Immature natural killer cell (primary cell): Measurements from ENCODE around the gene PCBD1. TPM values are rescaled to one million over a fixed set of nuclear protein-coding genes. Genes with fewer than 3 reads are reported as not detected.

Experiments
- DNase-seq, 3 donors: peaks; one replicate each; pipeline ENCODE4 v3.0.0; 2022; ENCODE audit warnings: mixed read lengths in 1 of 3
- H3K27ac Mint-ChIP-seq, 6 donors: one replicate each; pipeline ENCODE4 v1.8.0; 2020; ENCODE audit warnings: mixed read lengths in 6 of 6, mild to moderate bottlenecking in 5 of 6, inconsistent platforms in 4 of 6, moderate library complexity in 3 of 6
- H3K27me3 Mint-ChIP-seq, 3 donors: one replicate each; pipeline ENCODE4 v1.8.0; 2020 to 2021; ENCODE audit warnings: low read depth in 3 of 3, mild to moderate bottlenecking in 3 of 3, mixed read lengths in 3 of 3, moderate library complexity in 3 of 3, inconsistent platforms in 1 of 3
- H3K36me3 Mint-ChIP-seq, 3 donors: one replicate each; pipeline ENCODE4 v1.8.0; 2020; ENCODE audit warnings: mixed read lengths in 3 of 3, inconsistent platforms in 2 of 3, mild to moderate bottlenecking in 2 of 3
- H3K4me1 Mint-ChIP-seq, 2 donors: one replicate each; pipeline ENCODE4 v1.8.0; 2020; ENCODE audit warnings: inconsistent platforms in 2 of 2, mild to moderate bottlenecking in 2 of 2, mixed read lengths in 2 of 2, moderate library complexity in 1 of 2
- H3K4me3 Mint-ChIP-seq, 5 donors: one replicate each; pipeline ENCODE4 v1.8.0; 2020; ENCODE audit warnings: mild to moderate bottlenecking in 5 of 5, mixed read lengths in 5 of 5, inconsistent platforms in 3 of 5, moderate library complexity in 3 of 5
- H3K9me3 Mint-ChIP-seq, 6 donors: one replicate each; pipeline ENCODE4 v1.8.0; 2020; ENCODE audit warnings: mild to moderate bottlenecking in 6 of 6, mixed read lengths in 6 of 6, inconsistent platforms in 4 of 6, moderate library complexity in 3 of 6
- polyA plus RNA-seq, 3 donors: library from polyadenylated mRNA; unstranded; fragments of 300-500 nt; fragmentation: Illumina TruSeq; gene quantifications; one replicate each; pipeline ENCODE4 v1.2.3, GENCODE V29; 2021

The PCBD1 gene
- polyA plus RNA-seq, 3 donors from 2014 or later: 24.0 to 35.2 (median 25.4) TPM

DNA sequence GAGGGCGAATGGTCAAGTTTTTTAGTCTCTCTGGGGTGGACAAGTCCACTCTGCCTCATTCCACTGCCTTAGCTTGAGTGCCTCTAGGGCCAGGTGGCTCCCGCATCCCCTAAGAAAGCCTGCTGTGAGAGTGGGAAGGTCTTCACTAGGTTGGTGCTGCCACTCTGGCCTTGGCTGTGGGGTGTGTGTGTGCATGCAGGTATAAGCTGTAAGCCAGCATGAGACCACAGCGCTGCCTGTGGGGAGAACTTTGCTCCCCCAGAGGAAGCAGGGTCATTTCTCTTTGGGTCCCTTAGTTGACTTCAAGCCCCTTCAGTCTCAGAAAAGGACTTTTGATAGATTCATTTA is 25.5 kb upstream of the PCBD1 start:
- no peaks in the 10 kb centered on the region for H3K4me1 Mint-ChIP-seq
- H3K36me3 Mint-ChIP-seq: peaks cover 0 to 3% (median 0%) of the 10 kb centered on the region in 3 donors
- H3K27ac Mint-ChIP-seq: peak overlapping the region in 1 of 6 donors; percentile 28
- no peak for DNase-seq
- H3K9me3 Mint-ChIP-seq: no peaks in the 10 kb centered on the region
- H3K27me3 Mint-ChIP-seq: peaks cover 4 to 5% (median 5%) of the 10 kb centered on the region in 3 donors
- H3K4me3 Mint-ChIP-seq: no peak overlapping the region

DNA sequence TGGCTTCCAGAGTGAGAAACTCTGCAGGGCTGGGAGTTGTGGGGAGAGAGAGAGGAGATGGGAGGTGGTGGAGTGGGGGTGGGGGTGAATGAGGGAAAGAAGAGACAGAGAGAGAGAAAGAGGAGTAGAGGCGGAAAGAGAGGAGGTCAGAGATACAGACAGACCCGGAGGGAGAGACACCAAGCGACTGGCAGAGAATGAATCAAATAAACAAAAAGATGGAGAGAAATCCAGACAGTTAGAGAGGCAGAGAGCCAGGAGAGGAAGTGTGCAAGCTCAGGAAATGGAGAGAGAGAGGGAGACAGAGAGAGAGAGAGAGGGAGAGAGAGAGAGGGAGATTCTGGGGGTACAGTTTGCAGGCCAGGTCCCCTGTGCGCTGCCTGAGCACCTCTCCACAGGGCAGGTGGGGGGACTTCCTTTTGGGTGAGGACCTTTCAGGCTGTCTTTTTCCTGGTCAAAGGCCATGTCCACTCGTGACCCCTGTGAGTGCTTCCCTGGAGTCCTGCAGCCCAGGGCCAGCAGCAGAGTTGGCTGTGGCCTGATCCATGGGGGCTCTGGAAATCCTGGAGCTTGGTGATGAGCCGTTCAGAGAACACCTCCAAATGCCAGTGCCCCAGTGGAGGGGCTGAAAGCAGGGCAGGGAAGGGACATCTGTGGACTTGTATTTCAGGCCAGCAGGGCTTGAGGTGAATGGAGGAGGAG is 25.0 kb upstream of the PCBD1 start:
- DNase-seq: no peak
- no peak overlapping the region for H3K27ac Mint-ChIP-seq
- H3K4me1 Mint-ChIP-seq: no peaks in the 10 kb centered on the region
- H3K27me3 Mint-ChIP-seq: peaks cover 4 to 5% (median 5%) of the 10 kb centered on the region in 3 donors
- H3K9me3 Mint-ChIP-seq: no peaks in the 10 kb centered on the region
- H3K36me3 Mint-ChIP-seq: peaks cover 0 to 3% (median 0%) of the 10 kb centered on the region in 3 donors
- H3K4me3 Mint-ChIP-seq: no peak overlapping the region

DNA sequence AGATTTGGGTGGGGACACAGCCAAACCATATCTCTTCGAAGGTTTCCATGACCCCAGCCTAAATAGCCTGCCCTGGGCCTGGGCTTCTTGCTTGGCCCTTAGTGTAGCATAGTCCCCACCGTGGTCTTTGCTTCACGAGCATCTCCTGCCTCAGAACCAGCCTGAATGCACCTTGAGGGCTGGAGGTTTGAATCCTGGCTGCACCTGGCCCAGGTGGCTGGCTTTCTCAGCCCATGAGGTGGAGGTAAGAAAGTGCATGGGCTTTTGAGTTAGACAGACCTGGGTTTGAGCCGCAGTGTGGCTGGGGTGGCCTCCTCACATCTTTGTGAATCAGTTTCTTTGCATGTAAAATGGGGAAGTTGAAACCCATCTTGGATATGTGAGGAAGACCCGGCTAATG is 24.2 kb upstream of the PCBD1 start:
- no peak for DNase-seq
- peaks cover 4 to 5% (median 5%) of the 10 kb centered on the region in 3 donors for H3K27me3 Mint-ChIP-seq
- no peak overlapping the region for H3K4me3 Mint-ChIP-seq
- no peak overlapping the region for H3K27ac Mint-ChIP-seq
- peaks cover 0 to 2% (median 0%) of the 10 kb centered on the region in 6 donors for H3K9me3 Mint-ChIP-seq
- peaks cover 0 to 3% (median 0%) of the 10 kb centered on the region in 3 donors for H3K36me3 Mint-ChIP-seq
- H3K4me1 Mint-ChIP-seq: no peaks in the 10 kb centered on the region

DNA sequence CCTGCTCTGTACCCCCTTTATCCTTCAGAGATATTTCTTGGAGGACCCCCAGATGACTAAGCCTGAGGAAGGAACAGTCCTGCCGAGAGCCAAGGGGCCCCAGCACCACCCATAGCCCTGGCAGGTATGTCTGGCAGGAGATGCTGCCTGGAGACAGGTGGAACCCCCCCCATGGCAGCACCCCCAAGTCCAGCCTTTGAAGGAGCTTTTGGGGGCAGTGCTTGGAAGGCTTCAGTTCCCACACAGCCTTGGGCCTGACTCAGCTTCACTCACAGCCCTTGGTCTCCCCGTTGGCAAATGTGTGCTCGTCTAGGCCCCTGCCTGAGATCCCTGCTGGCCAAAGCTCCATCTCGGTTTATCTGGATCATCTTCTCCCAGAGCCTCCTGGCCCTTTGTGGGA is 23.0 kb upstream of the PCBD1 start:
- peaks cover 4 to 5% (median 5%) of the 10 kb centered on the region in 3 donors for H3K27me3 Mint-ChIP-seq
- no peaks in the 10 kb centered on the region for H3K4me1 Mint-ChIP-seq
- peaks cover 0 to 3% (median 0%) of the 10 kb centered on the region in 3 donors for H3K36me3 Mint-ChIP-seq
- H3K27ac Mint-ChIP-seq: no peak overlapping the region
- peaks cover 0 to 2% (median 0%) of the 10 kb centered on the region in 6 donors for H3K9me3 Mint-ChIP-seq
- no peak overlapping the region for H3K4me3 Mint-ChIP-seq
- no peak for DNase-seq

DNA sequence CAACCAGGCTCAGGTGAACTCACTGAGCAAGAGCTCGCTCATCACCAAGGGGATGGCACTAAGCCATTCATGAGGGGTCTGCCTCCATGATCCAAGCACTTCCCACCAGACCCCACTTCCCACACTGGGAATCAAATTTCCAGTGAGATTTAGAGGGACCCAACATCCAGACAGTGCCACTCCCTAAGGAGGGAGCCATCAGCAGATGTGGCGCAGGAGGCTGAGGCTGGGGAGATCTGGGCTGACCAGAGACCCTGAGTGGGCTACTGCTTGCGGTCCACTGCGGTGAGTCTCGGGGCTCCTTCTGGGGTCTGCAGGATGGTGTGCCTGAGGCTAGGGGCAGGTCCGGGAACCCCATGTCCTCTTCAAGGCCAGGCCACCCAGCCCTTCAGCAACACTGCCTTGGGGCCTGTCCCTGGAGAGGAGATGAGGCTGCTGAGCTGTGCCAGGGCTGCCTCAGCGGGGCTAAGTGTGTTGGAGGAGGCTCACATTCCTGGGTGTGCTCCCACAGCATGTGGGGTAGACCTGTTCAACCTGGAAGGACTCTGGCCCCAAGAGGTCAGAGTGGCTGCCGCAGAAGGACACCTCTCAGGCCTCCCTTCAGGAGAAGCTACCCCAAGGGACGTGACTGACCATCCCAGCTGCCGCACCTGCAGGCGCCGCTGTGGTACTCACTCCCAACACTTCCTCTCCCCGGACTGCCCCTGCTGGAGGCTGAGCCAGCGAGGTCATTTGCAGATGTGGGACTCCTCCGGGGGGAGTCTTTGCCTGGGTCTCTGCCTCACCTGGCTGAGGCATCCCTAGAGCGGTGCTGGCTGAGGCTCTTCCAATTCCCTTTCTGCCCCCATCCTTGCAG is 22.3 kb upstream of the PCBD1 start:
- Mint-ChIP-seq H3K4me3 (no peak overlapping the region), H3K9me3 (peaks cover 0 to 2% (median 0%) of the 10 kb centered on the region in 6 donors), H3K27ac (no peak overlapping the region), H3K36me3 (peaks cover 0 to 3% (median 0%) of the 10 kb centered on the region in 3 donors), H3K4me1 (no peaks in the 10 kb centered on the region), H3K27me3 (peaks cover 3 to 5% (median 5%) of the 10 kb centered on the region in 3 donors)
- DNase-seq: no peak

DNA sequence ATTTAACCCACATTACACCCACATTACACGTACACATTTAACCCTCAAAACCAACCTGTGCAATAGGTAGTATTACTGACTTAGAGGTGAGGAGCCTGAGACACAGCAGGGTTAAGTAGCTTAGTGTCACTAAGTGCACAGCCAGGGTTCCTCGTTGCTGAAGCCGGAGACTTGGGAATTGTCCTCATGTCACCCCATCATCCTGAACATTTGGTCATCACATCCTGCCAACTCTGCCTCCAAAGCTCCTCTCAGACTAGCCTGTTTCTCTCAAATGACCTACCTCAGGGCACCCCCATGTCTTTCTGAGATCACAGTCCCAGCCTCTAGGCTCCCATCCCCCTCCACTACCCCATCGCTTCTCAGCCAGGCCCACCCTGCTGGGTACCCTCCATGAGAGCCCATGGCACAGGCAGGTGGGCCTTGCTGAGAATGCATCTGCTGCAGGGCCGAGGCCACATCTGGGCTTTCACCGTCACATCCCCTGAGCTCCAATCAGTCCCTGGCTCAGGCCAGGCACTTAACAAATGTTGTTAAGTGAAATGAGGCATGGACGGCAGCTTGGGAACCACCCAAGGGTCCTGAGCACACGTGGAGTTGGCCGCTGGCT is 21.1 kb upstream of the PCBD1 start:
- DNase-seq: no peak
- Mint-ChIP-seq H3K4me1 (no peaks in the 10 kb centered on the region), H3K4me3 (no peak overlapping the region), H3K9me3 (peaks cover 0 to 3% (median 0%) of the 10 kb centered on the region in 6 donors), H3K36me3 (peaks cover 0 to 3% (median 0%) of the 10 kb centered on the region in 3 donors), H3K27me3 (peaks cover 0 to 2% (median 1%) of the 10 kb centered on the region in 3 donors), H3K27ac (no peak overlapping the region)

DNA sequence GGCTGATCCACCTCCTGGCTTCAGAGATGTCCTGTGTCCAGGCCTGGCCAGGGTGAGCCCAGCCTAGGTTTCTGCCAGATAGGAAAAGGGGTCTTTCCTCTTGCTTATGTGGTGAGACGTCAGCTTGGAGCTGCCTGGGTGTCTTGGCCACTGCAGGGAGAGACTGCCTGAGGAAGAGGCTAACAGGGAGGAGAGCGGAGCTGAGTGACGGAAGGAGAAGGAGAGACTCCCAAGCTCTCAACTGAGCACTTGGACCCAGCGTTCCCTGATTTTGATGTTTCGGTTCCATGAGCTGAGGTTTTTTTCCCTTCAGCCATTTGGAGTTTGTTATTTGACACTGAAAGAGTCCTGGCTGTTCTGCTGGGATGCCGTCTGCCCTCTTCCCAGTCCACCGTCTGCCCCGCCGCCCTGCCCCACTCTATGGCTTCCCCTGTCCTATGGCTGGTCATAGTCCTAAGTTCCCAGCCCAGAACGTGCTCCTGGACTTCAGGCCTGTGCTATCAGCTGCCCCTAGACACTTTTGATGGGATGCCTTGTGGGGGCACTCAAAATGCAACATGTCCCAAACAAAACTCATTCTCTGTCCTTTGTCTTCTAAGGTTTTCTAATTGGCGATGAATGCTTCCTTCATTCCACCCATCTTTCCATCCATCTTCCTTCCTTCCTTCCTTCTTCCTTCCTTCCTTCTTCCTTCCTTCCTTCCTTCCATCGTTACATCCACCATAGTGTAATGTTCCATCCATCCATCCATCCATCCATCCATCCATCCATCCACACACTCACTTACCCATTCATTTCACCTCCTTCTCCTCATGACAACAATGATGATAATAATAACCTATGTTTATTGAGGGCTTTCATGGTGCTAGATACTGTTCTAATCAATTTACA is 20.3 kb upstream of the PCBD1 start:
- H3K27me3 Mint-ChIP-seq: peaks cover 0 to 2% (median 1%) of the 10 kb centered on the region in 3 donors
- peaks cover 0 to 3% (median 0%) of the 10 kb centered on the region in 3 donors for H3K36me3 Mint-ChIP-seq
- no peak overlapping the region for H3K4me3 Mint-ChIP-seq
- DNase-seq: no peak
- peaks cover 0 to 3% (median 0%) of the 10 kb centered on the region in 6 donors for H3K9me3 Mint-ChIP-seq
- H3K4me1 Mint-ChIP-seq: no peaks in the 10 kb centered on the region
- H3K27ac Mint-ChIP-seq: no peak overlapping the region

DNA sequence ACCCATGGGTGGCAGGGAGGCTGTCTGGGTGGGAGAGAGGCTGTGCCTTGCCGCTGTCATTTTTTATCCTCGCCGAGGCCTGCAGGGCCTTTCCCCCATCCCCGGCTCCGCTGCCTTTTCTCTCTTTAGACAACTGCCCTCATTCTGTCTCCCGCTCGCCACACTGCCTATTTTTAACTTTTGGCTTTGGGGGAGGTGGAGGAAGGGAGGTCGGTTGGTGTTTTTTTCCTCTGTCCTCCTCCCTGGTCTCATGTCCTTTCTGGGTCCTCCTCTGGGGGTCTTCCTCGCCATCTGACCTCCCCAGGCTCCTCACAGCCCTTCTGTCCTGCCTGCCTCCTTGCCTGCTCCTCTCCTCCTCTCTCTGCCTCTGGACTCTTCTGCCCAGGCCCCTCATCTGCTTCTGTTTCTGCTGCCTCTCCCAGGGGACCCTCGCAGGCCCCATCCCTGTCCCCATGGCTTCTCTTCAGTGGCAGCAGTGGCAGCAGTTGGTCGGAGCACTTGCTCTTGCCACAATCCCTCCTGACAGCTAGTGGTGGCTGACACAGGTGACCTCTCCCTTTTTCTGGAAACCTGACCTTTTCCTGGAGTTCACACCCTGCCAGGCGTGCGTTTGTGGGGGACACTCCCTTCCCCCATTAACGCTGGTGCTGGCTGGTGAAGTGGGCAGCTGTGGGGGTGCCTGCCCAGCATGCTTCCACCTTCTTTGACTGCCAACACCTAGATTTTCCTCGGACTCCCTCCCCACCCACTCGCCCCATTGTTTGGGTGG is 19.5 kb upstream of the PCBD1 start:
- Mint-ChIP-seq H3K27ac (no peak overlapping the region), H3K4me3 (no peak overlapping the region), H3K36me3 (no peaks in the 10 kb centered on the region), H3K27me3 (peaks cover 2 to 3% (median 2%) of the 10 kb centered on the region in 3 donors), H3K4me1 (no peaks in the 10 kb centered on the region), H3K9me3 (peaks cover 0 to 3% (median 0%) of the 10 kb centered on the region in 6 donors)
- DNase-seq: no peak

DNA sequence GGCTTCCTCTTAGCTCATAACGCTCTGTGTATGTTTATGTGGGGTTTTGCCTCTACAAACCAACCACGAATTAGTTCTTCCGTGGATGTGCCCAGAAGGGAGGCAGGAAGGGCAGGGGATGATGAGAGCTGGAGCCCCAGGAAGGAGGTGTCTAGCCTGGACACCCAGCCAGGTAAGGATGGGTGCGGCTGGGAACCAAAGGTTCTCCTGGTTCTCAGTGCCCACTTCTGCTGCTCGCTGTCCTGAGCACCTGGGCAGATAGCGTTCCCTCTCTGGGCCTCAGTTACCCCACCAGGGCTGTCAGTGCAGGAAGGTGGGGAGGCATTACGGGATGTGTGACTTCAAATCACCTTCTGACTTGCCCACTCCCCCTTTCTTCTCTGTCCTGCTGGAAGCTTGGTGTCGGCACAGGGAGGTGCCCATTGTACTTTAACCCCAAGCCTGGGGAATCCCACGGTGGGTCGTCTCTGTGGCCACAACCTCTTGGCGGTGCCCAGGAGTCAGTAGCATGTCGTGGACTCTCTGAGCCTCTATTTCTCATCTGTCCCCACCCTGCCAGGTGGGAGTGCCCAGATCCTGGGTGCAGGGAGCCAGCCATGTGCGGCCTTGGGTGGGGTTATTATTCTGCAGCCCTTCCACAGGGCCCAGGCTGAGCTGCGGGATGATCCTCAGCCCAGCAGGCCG is 18.7 kb upstream of the PCBD1 start:
- Mint-ChIP-seq H3K9me3 (peaks cover 0 to 3% (median 0%) of the 10 kb centered on the region in 6 donors), H3K27me3 (peaks cover 2 to 4% (median 3%) of the 10 kb centered on the region in 3 donors), H3K4me3 (no peak overlapping the region), H3K27ac (no peak overlapping the region), H3K36me3 (no peaks in the 10 kb centered on the region), H3K4me1 (no peaks in the 10 kb centered on the region)
- DNase-seq: no peak

DNA sequence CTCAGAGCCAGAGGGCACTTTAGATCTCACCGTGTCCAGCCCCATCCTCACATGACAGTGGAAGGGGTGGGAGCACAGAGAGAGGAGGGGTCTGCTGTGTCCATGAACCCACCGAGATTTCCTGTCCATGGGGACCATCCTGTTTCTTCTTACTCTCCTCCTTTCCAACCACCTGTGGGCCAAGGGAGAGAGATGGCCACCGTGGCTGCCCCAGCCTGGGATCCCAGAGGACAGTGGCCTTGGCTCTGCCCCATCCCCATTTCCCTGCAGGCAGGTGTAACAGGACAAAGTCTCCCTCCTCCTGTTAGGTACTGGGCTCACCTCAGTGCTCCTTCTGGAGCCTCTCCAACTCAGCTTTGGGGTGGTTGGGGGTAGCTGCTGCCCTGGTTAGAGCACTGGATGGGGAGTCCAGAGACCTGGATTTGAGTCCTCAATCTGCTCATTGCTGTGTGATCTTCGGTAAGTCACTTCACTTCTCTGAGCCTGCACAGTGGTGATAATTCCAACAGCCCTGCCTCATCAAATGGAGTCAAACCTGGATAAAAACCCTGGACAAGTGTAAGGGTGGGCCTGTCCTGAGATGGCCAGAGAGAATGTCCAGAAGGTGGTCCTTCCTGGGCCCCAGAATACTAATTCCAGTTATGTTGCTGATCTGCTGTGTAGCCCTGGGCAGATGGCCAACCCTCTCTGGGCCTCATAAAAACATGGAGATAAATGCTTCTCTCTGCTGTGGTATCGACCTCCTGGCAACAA is 17.8 kb upstream of the PCBD1 start:
- peaks cover 0 to 3% (median 0%) of the 10 kb centered on the region in 6 donors for H3K9me3 Mint-ChIP-seq
- no peaks in the 10 kb centered on the region for H3K4me1 Mint-ChIP-seq
- H3K27ac Mint-ChIP-seq: no peak overlapping the region
- H3K36me3 Mint-ChIP-seq: no peaks in the 10 kb centered on the region
- DNase-seq: no peak
- peaks cover 2 to 4% (median 3%) of the 10 kb centered on the region in 3 donors for H3K27me3 Mint-ChIP-seq
- no peak overlapping the region for H3K4me3 Mint-ChIP-seq

DNA sequence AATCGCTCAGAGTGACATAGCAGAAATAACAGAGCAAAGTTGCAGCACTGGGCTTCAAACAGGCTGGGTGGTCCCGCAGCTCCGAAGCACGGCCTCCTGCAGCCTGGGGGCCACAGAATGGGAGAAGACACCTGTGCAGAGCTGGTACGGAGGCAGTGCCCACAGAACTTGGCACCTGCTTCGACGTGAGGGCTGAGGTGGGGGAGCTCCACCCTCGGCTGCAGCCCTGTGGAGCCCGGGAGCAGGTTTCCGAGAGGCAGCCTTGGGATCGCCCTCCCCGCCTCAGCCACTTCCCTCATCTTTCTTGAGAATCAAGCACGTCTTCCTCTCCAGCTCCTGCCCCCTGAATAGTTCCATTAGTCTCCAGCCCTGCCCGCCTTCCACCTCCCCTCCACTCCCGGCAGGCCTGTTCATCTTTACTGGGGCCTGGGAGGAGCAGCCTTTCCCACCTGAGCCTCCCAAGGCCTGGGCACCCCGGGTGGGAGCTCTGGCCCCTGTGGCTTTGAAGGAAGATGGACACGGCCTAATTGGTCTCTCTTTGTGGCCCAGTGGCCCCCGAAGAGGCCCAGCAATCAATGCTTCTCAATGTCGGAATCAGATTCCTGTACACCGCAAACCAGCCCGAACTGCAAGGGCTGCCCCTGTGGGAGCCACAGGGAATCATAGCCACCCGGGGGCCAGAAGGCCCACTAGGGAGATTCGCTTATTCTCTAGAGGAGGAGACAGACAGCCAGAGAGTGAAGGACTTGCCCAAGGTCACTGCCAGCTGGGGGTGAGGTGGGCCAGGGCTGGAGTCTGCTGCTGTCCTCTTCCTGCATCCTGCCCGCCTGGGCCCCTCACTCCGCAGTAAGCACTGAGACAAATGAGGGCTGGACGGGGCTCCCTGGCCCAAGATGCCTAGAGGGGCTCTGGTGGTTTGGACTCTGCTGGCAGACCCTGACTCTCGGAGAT is 17.0 kb upstream of the PCBD1 start:
- no peaks in the 10 kb centered on the region for H3K36me3 Mint-ChIP-seq
- H3K9me3 Mint-ChIP-seq: peaks cover 0 to 3% (median 0%) of the 10 kb centered on the region in 6 donors
- DNase-seq: no peak
- peaks cover 3 to 4% (median 4%) of the 10 kb centered on the region in 3 donors for H3K27me3 Mint-ChIP-seq
- no peak overlapping the region for H3K27ac Mint-ChIP-seq
- no peak overlapping the region for H3K4me3 Mint-ChIP-seq
- no peaks in the 10 kb centered on the region for H3K4me1 Mint-ChIP-seq
